Endodermal cell (in vitro differentiated cells): ENCODE measurements around the gene ZCCHC10. TPM values are rescaled to one million over a fixed set of nuclear protein-coding genes. Genes with fewer than 3 reads are reported as not detected.
"Not testable (repeated sequence)": the region's sequence is repeated elsewhere in the genome, so short reads cannot be mapped to it uniquely, and the experiment has no call there.

Source experiments
- DNase-seq: peaks from one replicate; pipeline ENCODE4 v3.0.0-alpha.2; 2017
- H3K27ac ChIP-seq: 2 replicates; pipeline ENCODE4 v1.5.1; 2013; ENCODE audit warnings: mild to moderate bottlenecking, low read depth, low read length, moderate library complexity
- H3K27me3 ChIP-seq: 2 replicates; pipeline ENCODE4 v1.6.1; 2013; ENCODE audit warnings: mild to moderate bottlenecking, low read length, moderate library complexity; ENCODE audit not compliant: insufficient read depth, control insufficient read depth, poor library complexity, severe bottlenecking
- H3K36me3 ChIP-seq: 2 replicates; pipeline ENCODE4 v1.7.0; 2013; ENCODE audit warnings: mild to moderate bottlenecking, low read length, moderate library complexity; ENCODE audit not compliant: control insufficient read depth, insufficient read depth
- H3K4me1 ChIP-seq: one replicate; pipeline ENCODE4 v1.7.0; 2013; ENCODE audit warnings: low read length; ENCODE audit not compliant: control insufficient read depth, insufficient read depth
- H3K4me3 ChIP-seq: 2 replicates; pipeline ENCODE4 v1.5.1; 2013; ENCODE audit warnings: mild to moderate bottlenecking, low read length, moderate library complexity
- H3K9ac ChIP-seq: 2 replicates; pipeline ENCODE4 v1.6.1; 2013; ENCODE audit warnings: mild to moderate bottlenecking, low read length, moderate library complexity; ENCODE audit not compliant: poor library complexity, severe bottlenecking; ENCODE audit errors: extremely low read depth
- H3K9me3 ChIP-seq: 2 replicates; pipeline ENCODE4 v1.6.1; 2013; ENCODE audit warnings: mild to moderate bottlenecking, low read length, moderate library complexity; ENCODE audit not compliant: control insufficient read depth
- H3K27ac Mint-ChIP-seq: 2 replicates; pipeline ENCODE4 v1.8.0; 2020; ENCODE audit warnings: mixed read lengths
- H3K27me3 Mint-ChIP-seq: 2 replicates; pipeline ENCODE4 v1.8.0; 2021; ENCODE audit warnings: mild to moderate bottlenecking, mixed read lengths; ENCODE audit not compliant: insufficient read depth
- H3K36me3 Mint-ChIP-seq: 2 replicates; pipeline ENCODE4 v1.8.0; 2020; ENCODE audit warnings: low read depth, mixed read lengths
- H3K4me1 Mint-ChIP-seq: 2 replicates; pipeline ENCODE4 v1.8.0; 2020; ENCODE audit warnings: mixed read lengths
- H3K4me3 Mint-ChIP-seq: 2 replicates; pipeline ENCODE4 v1.8.0; 2020; ENCODE audit warnings: mild to moderate bottlenecking, moderate library complexity, mixed read lengths
- H3K9me3 Mint-ChIP-seq: 2 replicates; pipeline ENCODE4 v1.8.0; 2020; ENCODE audit warnings: mild to moderate bottlenecking, mixed read lengths
- CTCF ChIP-seq: fragments of 200-600 bp; sonication (generic); conservative IDR thresholded peaks from 2 replicates; pipeline ENCODE4 v1.5.0; 2021; ENCODE audit warnings: antibody characterized with exemption, mild to moderate bottlenecking
- WGBS, 2 experiments: methylation state at CpG; one replicate each; pipeline versions ENCODE4 v1.1.5 to v1.1.7; 2013; ENCODE audit warnings: missing lambda C conversion rate in 2 of 2, mixed read lengths in 1 of 2; ENCODE audit not compliant: insufficient coverage in 1 of 2, insufficient read length in 1 of 2; 5-methylcytosine and 5-hydroxymethylcytosine counted together
- total RNA-seq, 2 donors: library from RNA; stranded (reverse); fragmentation: NEBNext Ultra II Directional in 1 of 2; extraction: Animal tissue kit (Norgen Biotek cat#: 25700) in 1 of 2; gene quantifications; 2 replicates in 1 of 2; 3 replicates in 1 of 2; pipeline ENCODE4 v1.2.1, GENCODE V29; 2021

ZCCHC10 gene
- total RNA-seq, 2 donors from 2014 or later = 35.1 to 36.6 TPM

GRCh38 chr5:132961887-132962286 lies 64.5 kb downstream of the ZCCHC10 start:
- Mint-ChIP-seq H3K4me3 (peak overlapping the region; percentile 97), H3K36me3 (peaks cover 27% of the 10 kb centered on the region), H3K4me1 (peaks cover 2% of the 10 kb centered on the region), H3K27ac (peak overlapping the region; percentile 100), H3K9me3 (no peaks in the 10 kb centered on the region), H3K27me3 (no peaks in the 10 kb centered on the region)
- no peaks in the 10 kb centered on the region for H3K4me1 ChIP-seq
- peaks cover 25% of the 10 kb centered on the region for H3K36me3 ChIP-seq
- DNase-seq = peak; percentile 3
- H3K27me3 ChIP-seq = no peaks in the 10 kb centered on the region
- H3K27ac ChIP-seq = peak overlapping the region; percentile 96
- peak overlapping the region; percentile 100 for H3K9ac ChIP-seq
- peak overlapping the region; percentile 98 for H3K4me3 ChIP-seq
- TF ChIP-seq CTCF = no peak
- no peaks in the 10 kb centered on the region for H3K9me3 ChIP-seq
- WGBS, 2 experiments = 44 to 48% methylated on average over 2 to 5 of the region's 5 CpGs

- H3K9me3 ChIP-seq, H3K27me3 ChIP-seq, H3K4me1 Mint-ChIP-seq, H3K27ac ChIP-seq, H3K27me3 Mint-ChIP-seq, H3K4me1 ChIP-seq, H3K9me3 Mint-ChIP-seq: not testable (repeated sequence)
- Mint-ChIP-seq H3K36me3 (peaks cover 27% of the 10 kb centered on the region), H3K27ac (peak overlapping the region; percentile 100), H3K4me3 (peak overlapping the region; percentile 97)
- DNase-seq = peak; percentile 37
- Histone ChIP-seq H3K36me3 (peaks cover 26% of the 10 kb centered on the region), H3K9ac (peak overlapping the region; percentile 100), H3K4me3 (peak overlapping the region; percentile 98)
- WGBS, 2 experiments = 94 to 95% methylated on average over 9 to 11 of the region's 11 CpGs
These were observed 65.1 kb downstream of the ZCCHC10 start for GRCh38 chr5:132961123-132961815.

GRCh38 chr5:132956166-132956799 lies 70.1 kb downstream of the ZCCHC10 start:
- peaks cover 63% of the 10 kb centered on the region for H3K36me3 ChIP-seq
- H3K27ac Mint-ChIP-seq, H3K27me3 ChIP-seq, DNase-seq, H3K4me3 ChIP-seq, H3K9me3 ChIP-seq, H3K27ac ChIP-seq, H3K9ac ChIP-seq, H3K27me3 Mint-ChIP-seq, H3K4me1 Mint-ChIP-seq, H3K4me1 ChIP-seq, H3K9me3 Mint-ChIP-seq, H3K4me3 Mint-ChIP-seq: not testable (repeated sequence)
- peaks cover 45% of the 10 kb centered on the region for H3K36me3 Mint-ChIP-seq
- 86 to 97% methylated on average over 4 to 5 of the region's 6 CpGs for WGBS, 2 experiments

GRCh38 chr5:132953710-132954109 lies 72.6 kb downstream of the ZCCHC10 start:
- peaks cover 5% of the 10 kb centered on the region for H3K9me3 ChIP-seq
- no peak overlapping the region for H3K9ac ChIP-seq
- peaks cover 3% of the 10 kb centered on the region for H3K4me1 ChIP-seq
- Mint-ChIP-seq H3K27ac (no peak overlapping the region), H3K27me3 (no peaks in the 10 kb centered on the region), H3K9me3 (peaks cover 7% of the 10 kb centered on the region), H3K36me3 (peaks cover 35% of the 10 kb centered on the region), H3K4me1 (peaks cover 3% of the 10 kb centered on the region), H3K4me3 (no peak overlapping the region)
- H3K27ac ChIP-seq = no peak overlapping the region
- TF ChIP-seq CTCF = no peak
- no peak for DNase-seq
- peaks cover 56% of the 10 kb centered on the region for H3K36me3 ChIP-seq
- H3K4me3 ChIP-seq = no peak overlapping the region
- no peaks in the 10 kb centered on the region for H3K27me3 ChIP-seq
- 84 to 89% methylated on average over 6 of the region's 6 CpGs for WGBS, 2 experiments
